Body of pancreas (tissue), 4 donors: ENCODE results near the gene NUBPL.

Source experiments
- POLR2A ChIP-seq, 3 donors: fragments of 450-650 bp; IDR thresholded peaks; one replicate each; pipeline ENCODE4 v1.6.1; 2016; ENCODE audit warnings: antibody characterized with exemption in 3 of 3, mild to moderate bottlenecking in 2 of 3
- TF ChIP-seq, protein P1 (sequence below), 7 experiments: fragments of 450-650 bp in 4 of 7; fragments of 200-600 bp in 3 of 7; sonication (generic) in 3 of 7; IDR thresholded peaks; one replicate each; pipeline ENCODE4 v1.5.1; 2016 to 2019; ENCODE audit warnings: antibody characterized with exemption in 7 of 7

DNA sequence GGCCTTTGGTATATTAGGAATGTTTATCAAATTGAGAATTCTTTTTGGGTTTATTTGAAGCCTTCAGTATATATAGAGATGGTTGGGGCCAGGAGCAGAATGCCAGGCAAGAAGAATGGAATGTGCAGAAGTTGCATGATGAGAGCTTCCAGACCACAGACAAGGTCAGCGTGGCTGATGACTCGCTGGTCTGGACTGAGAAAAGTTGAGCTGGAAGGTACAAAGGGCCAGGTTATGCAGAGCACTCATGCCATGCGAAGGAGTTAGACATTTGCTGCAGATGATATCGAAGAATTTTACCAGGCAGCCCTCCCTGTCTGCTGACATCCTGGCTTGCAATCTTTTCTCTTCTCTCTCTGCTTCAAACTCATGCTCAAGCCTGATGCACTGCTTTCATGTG, 319.7 kb downstream of the NUBPL start:
- TF ChIP-seq, protein P1, sequence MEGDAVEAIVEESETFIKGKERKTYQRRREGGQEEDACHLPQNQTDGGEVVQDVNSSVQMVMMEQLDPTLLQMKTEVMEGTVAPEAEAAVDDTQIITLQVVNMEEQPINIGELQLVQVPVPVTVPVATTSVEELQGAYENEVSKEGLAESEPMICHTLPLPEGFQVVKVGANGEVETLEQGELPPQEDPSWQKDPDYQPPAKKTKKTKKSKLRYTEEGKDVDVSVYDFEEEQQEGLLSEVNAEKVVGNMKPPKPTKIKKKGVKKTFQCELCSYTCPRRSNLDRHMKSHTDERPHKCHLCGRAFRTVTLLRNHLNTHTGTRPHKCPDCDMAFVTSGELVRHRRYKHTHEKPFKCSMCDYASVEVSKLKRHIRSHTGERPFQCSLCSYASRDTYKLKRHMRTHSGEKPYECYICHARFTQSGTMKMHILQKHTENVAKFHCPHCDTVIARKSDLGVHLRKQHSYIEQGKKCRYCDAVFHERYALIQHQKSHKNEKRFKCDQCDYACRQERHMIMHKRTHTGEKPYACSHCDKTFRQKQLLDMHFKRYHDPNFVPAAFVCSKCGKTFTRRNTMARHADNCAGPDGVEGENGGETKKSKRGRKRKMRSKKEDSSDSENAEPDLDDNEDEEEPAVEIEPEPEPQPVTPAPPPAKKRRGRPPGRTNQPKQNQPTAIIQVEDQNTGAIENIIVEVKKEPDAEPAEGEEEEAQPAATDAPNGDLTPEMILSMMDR (IDR thresholded peaks at IDR 0.05) = no peak
- no peak for TF ChIP-seq POLR2A (IDR thresholded peaks at IDR 0.05)
